Measurements from ENCODE around the gene THEM5.
"Not testable (repeated sequence)": the region's sequence is repeated elsewhere in the genome, so short reads cannot be mapped to it uniquely, and the experiment has no call there.

THEM5 gene

GRCh38 chr1:151855933-151856332, 2.4 kb upstream of the THEM5 start:
- no peaks in the 10 kb centered on the region for H3K9me3 ChIP-seq (ENCODE audit: insufficient read depth, low read length)
- no peaks in the 10 kb centered on the region for H3K36me3 ChIP-seq (ENCODE audit: insufficient read depth, insufficient read length, low read length)
- H3K4me1 ChIP-seq (ENCODE audit: insufficient read depth, insufficient read length), result peaks cover 31% of the 10 kb centered on the region
- no peak overlapping the region for H3K4me3 ChIP-seq (ENCODE audit: insufficient read length, low read depth)
- peaks cover 18% of the 10 kb centered on the region for H3K27me3 ChIP-seq (ENCODE audit: insufficient read depth, insufficient read length)
- no peak for DNase-seq (ENCODE audit: low read depth, low spot score)
- no peak for TF ChIP-seq ZNF274 (IDR thresholded peaks at IDR 0.05; ENCODE audit: low read depth, low read length)
- TF ChIP-seq YY1 (IDR thresholded peaks at IDR 0.05; ENCODE audit: insufficient read depth, insufficient read length), result no peak
- no peak for TF ChIP-seq SUZ12 (IDR thresholded peaks at IDR 0.05; ENCODE audit: extremely low read depth, insufficient read depth, insufficient read length)
- no peak overlapping the region for H3K9ac ChIP-seq (ENCODE audit: insufficient read length, low read depth)

GRCh38 chr1:151855516-151855915, 2.0 kb upstream of the THEM5 start:
- Histone ChIP-seq H3K4me1 (ENCODE audit: insufficient read depth, insufficient read length) (peaks cover 29% of the 10 kb centered on the region), H3K27me3 (ENCODE audit: insufficient read depth, insufficient read length) (peaks cover 18% of the 10 kb centered on the region)
- not testable (repeated sequence) for DNase-seq (ENCODE audit: low read depth, low spot score); H3K36me3 ChIP-seq (ENCODE audit: insufficient read depth, insufficient read length, low read length); H3K9ac ChIP-seq (ENCODE audit: insufficient read length, low read depth); H3K4me3 ChIP-seq (ENCODE audit: insufficient read length, low read depth); H3K9me3 ChIP-seq (ENCODE audit: insufficient read depth, low read length)

- Histone ChIP-seq H3K9ac (ENCODE audit: insufficient read length, low read depth) (no peak overlapping the region), H3K27me3 (ENCODE audit: insufficient read depth, insufficient read length) (peaks cover 12% of the 10 kb centered on the region), H3K4me1 (ENCODE audit: insufficient read depth, insufficient read length) (peaks cover 22% of the 10 kb centered on the region), H3K4me3 (ENCODE audit: insufficient read length, low read depth) (no peak overlapping the region), H3K36me3 (ENCODE audit: insufficient read depth, insufficient read length, low read length) (no peaks in the 10 kb centered on the region), H3K9me3 (ENCODE audit: insufficient read depth, low read length) (no peaks in the 10 kb centered on the region)
- TF ChIP-seq SUZ12 (IDR thresholded peaks at IDR 0.05; ENCODE audit: extremely low read depth, insufficient read depth, insufficient read length) (no peak), YY1 (IDR thresholded peaks at IDR 0.05; ENCODE audit: insufficient read depth, insufficient read length) (no peak), ZNF274 (IDR thresholded peaks at IDR 0.05; ENCODE audit: low read depth, low read length) (no peak)
- no peak for DNase-seq (ENCODE audit: low read depth, low spot score)
Measured at GRCh38 chr1:151854658-151855057, 1.1 kb upstream of the THEM5 start.

- H3K27me3 ChIP-seq (ENCODE audit: insufficient read depth, insufficient read length), result no peaks in the 10 kb centered on the region
- no peak for DNase-seq (ENCODE audit: low read depth, low spot score)
- no peak for TF ChIP-seq ZNF274 (IDR thresholded peaks at IDR 0.05; ENCODE audit: low read depth, low read length)
- TF ChIP-seq YY1 (IDR thresholded peaks at IDR 0.05; ENCODE audit: insufficient read depth, insufficient read length), result no peak
- no peaks in the 10 kb centered on the region for H3K36me3 ChIP-seq (ENCODE audit: insufficient read depth, insufficient read length, low read length)
- no peaks in the 10 kb centered on the region for H3K9me3 ChIP-seq (ENCODE audit: insufficient read depth, low read length)
- peaks cover 19% of the 10 kb centered on the region for H3K4me1 ChIP-seq (ENCODE audit: insufficient read depth, insufficient read length)
- H3K4me3 ChIP-seq (ENCODE audit: insufficient read length, low read depth), result no peak overlapping the region
- H3K9ac ChIP-seq (ENCODE audit: insufficient read length, low read depth), result no peak overlapping the region
Measured at GRCh38 chr1:151852733-151853132, 779 bp downstream of the THEM5 start.

GRCh38 chr1:151851886-151852285, 1.6 kb downstream of the THEM5 start:
- no peak for DNase-seq (ENCODE audit: low read depth, low spot score)
- TF ChIP-seq YY1 (IDR thresholded peaks at IDR 0.05; ENCODE audit: insufficient read depth, insufficient read length) (no peak), ZNF274 (IDR thresholded peaks at IDR 0.05; ENCODE audit: low read depth, low read length) (no peak), SUZ12 (IDR thresholded peaks at IDR 0.05; ENCODE audit: extremely low read depth, insufficient read depth, insufficient read length) (no peak)
- no peak overlapping the region for H3K9ac ChIP-seq (ENCODE audit: insufficient read length, low read depth)
- H3K36me3 ChIP-seq (ENCODE audit: insufficient read depth, insufficient read length, low read length), result no peaks in the 10 kb centered on the region
- H3K9me3 ChIP-seq (ENCODE audit: insufficient read depth, low read length), result no peaks in the 10 kb centered on the region
- H3K27me3 ChIP-seq (ENCODE audit: insufficient read depth, insufficient read length), result no peaks in the 10 kb centered on the region
- H3K4me3 ChIP-seq (ENCODE audit: insufficient read length, low read depth), result no peak overlapping the region
- H3K4me1 ChIP-seq (ENCODE audit: insufficient read depth, insufficient read length), result peaks cover 19% of the 10 kb centered on the region

DNA sequence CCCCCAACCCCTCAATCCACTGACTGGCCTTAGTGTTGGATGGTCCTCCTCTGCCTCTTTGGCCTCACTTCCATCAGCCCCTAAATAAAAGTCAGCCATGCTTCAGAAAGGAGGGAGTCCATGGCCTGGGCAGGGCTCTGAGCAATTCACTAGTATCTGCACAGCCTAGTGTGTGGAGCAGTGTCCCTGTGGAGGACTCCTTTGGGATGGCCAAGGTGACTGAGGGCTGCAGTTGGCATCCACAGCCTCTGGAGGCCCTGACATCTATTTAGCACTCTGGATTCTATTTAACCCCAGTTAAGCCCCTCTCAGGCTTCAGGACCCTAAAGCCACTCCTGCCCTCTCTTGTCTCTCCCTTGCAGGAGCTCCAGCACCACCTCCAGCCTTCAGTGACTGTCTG, 3.6 kb downstream of the THEM5 start:
- no peak overlapping the region for H3K4me3 ChIP-seq (ENCODE audit: insufficient read length, low read depth)
- DNase-seq (ENCODE audit: low read depth, low spot score), result no peak

GRCh38 chr1:151849126-151849525, 4.4 kb downstream of the THEM5 start:
- peaks cover 26% of the 10 kb centered on the region for H3K4me1 ChIP-seq (ENCODE audit: insufficient read depth, insufficient read length)
- no peak for DNase-seq (ENCODE audit: low read depth, low spot score)
- H3K4me3 ChIP-seq (ENCODE audit: insufficient read length, low read depth), result no peak overlapping the region
- TF ChIP-seq YY1 (IDR thresholded peaks at IDR 0.05; ENCODE audit: insufficient read depth, insufficient read length) (no peak), ZNF274 (IDR thresholded peaks at IDR 0.05; ENCODE audit: low read depth, low read length) (no peak), SUZ12 (IDR thresholded peaks at IDR 0.05; ENCODE audit: extremely low read depth, insufficient read depth, insufficient read length) (no peak)
- no peak overlapping the region for H3K9ac ChIP-seq (ENCODE audit: insufficient read length, low read depth)
- H3K27me3 ChIP-seq (ENCODE audit: insufficient read depth, insufficient read length), result no peaks in the 10 kb centered on the region
- H3K9me3 ChIP-seq (ENCODE audit: insufficient read depth, low read length), result no peaks in the 10 kb centered on the region
- H3K36me3 ChIP-seq (ENCODE audit: insufficient read depth, insufficient read length, low read length), result no peaks in the 10 kb centered on the region

More for the DNA sequence above, 3.6 kb downstream of the THEM5 start:
- Histone ChIP-seq H3K36me3 (ENCODE audit: insufficient read depth, insufficient read length, low read length) (no peaks in the 10 kb centered on the region), H3K9ac (ENCODE audit: insufficient read length, low read depth) (no peak overlapping the region), H3K4me1 (ENCODE audit: insufficient read depth, insufficient read length) (peaks cover 26% of the 10 kb centered on the region), H3K27me3 (ENCODE audit: insufficient read depth, insufficient read length) (no peaks in the 10 kb centered on the region), H3K9me3 (ENCODE audit: insufficient read depth, low read length) (no peaks in the 10 kb centered on the region)
- no peak for TF ChIP-seq SUZ12 (IDR thresholded peaks at IDR 0.05; ENCODE audit: extremely low read depth, insufficient read depth, insufficient read length)
- no peak for TF ChIP-seq ZNF274 (IDR thresholded peaks at IDR 0.05; ENCODE audit: low read depth, low read length)
- no peak for TF ChIP-seq YY1 (IDR thresholded peaks at IDR 0.05; ENCODE audit: insufficient read depth, insufficient read length)

All from NT2/D1 (cell line).